Activated CD4-positive, CD25-positive, alpha-beta regulatory T cell treated with anti-CD3 and anti-CD28 coated beads, Interleukin-2, amount 50 U/mL, for 24 hours (primary cell): ENCODE results near the gene SMIM13.
A peak's percentile ranks its signal among the peaks of the same experiment; 100 is the strongest.
"Not testable (repeated sequence)": the region's sequence is repeated elsewhere in the genome, so short reads cannot be mapped to it uniquely, and the experiment has no call there.

Source experiments
- ATAC-seq, 2 donors: fragments of 150-1000 bp; cut with Tn5 transposase; one replicate each; pipeline ENCODE4 v1.10.0; 2021; ENCODE audit warnings: mild to moderate bottlenecking in 1 of 2, moderate library complexity in 1 of 2

Gene SMIM13

DNA sequence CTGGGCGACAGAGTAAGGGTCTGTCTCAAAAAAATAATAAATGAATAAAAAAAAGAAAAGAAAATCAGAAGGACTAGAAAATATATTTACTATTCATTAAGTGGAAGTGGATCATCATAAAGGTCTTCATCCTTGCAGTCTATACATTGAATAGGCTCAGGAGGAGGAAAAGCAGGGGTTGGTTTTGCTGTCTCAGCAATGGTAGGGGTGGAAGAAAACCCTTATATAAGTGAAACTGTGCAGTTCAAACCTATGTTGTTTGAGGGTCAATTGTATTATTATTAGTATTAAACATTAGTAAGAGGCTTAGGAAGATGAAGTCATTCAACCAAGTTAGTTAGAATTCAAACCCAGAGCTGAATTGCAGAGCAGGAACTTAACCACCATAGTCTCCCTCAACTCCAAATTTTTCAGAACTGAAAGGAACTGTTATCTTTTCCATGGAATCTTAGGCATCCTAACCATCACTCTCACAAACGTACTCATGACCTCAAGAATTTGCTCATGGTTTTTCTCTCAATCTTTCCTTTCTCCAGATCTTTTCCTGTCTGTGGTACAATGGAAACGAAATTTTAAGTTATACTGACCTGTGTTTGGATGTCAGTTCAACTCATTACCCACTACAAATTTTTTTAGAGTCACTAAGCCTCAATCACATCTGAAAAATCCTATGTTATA lies 7.7 kb upstream of the SMIM13 start:
- no peak for ATAC-seq

DNA sequence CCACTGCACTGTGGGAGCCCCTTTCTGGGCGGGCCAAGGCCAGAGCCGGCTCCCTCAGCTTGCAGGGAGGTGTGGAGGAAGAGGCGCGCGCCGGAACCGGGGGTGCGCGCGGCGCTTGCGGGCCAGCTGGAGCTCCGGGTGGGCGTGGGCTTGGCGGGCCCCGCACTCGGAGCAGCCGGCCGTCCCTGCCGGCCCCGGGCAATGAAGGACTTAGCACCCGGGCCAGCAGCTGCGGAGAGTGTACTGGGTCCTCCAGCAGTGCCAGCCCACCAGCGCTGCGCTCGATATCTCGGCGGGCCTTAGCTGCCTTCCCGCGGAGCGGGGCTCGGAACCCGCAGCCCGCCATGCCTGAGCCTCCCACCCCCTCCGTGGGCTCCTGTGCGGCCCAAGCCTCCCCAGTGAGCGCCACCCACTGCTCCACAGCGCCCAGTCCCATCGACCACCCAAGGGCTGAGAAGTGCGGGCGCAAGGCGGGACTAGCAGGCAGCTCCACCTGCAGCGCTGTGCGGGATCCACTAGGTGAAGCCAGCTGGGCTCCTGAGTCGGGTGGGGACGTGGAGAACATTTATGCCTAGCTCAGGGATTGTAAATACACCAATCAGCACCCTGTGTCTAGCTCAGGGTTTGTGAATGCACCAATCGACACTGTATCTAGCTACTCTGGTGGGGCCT lies 6.4 kb upstream of the SMIM13 start:
- not testable (repeated sequence) for ATAC-seq

DNA sequence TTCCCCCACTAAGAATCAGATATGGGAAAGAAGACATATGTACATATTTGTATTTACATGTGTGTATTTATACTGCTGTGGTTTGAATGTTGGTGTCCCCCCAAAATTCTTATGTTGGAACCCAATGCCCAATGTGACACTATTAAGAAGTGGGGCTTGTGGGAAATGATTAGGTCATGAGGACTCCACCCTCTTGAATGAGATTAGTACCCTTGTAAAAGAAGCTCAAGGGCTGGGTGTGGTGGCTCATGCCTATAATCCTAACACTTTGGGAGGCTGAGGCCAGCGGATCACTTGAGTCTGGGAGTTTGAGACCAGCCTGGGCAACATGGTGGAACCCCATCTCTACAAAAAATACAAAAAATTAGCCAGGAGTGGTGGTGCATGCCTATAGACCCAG lies 3.9 kb upstream of the SMIM13 start:
- no peak for ATAC-seq

- not testable (repeated sequence) for ATAC-seq
Measured at GRCh38 chr6:11091141-11091540, 2.5 kb upstream of the SMIM13 start.

GRCh38 chr6:11092668-11093375 lies 812 bp upstream of the SMIM13 start:
- peak; percentile 4 to 9 for ATAC-seq

DNA sequence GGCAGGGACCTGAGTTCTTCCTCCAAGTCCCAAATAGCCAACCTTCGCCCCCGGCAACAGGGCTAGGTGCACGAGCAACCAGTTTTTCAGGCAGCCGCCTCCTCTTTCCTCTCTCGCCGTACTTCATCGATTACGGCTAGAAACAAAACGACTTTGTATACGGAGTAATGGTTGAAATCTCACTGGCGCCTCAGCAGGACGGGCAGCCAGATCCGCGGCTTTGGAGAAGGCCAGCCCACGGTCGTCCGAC lies 333 bp upstream of the SMIM13 start:
- ATAC-seq, result peak; percentile 4 to 11

- ATAC-seq, result peak; percentile 11 to 13
Measured at GRCh38 chr6:11094411-11094851, 797 bp downstream of the SMIM13 start.

- no peak for ATAC-seq
Measured at GRCh38 chr6:11094941-11095340, 1.3 kb downstream of the SMIM13 start.

DNA sequence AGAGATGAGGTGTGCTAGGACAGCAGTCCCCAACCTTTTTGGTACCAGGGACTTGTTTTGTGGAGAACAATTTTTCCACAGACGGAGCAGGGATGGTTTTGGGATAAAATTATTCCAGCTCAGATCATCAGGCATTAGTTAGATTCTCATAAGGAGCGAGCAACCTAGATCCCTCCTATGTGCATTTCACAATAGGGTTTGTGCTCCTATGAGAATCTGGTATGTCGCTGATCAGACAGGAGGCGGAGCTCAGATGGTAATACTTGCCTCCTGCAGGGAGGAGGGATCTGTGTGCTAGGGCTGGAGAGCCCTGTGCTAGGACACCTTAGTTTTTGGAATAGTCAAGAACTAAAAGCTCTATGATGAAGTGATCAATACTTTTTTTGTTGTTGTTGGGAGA lies 2.5 kb downstream of the SMIM13 start:
- ATAC-seq, result no peak

DNA sequence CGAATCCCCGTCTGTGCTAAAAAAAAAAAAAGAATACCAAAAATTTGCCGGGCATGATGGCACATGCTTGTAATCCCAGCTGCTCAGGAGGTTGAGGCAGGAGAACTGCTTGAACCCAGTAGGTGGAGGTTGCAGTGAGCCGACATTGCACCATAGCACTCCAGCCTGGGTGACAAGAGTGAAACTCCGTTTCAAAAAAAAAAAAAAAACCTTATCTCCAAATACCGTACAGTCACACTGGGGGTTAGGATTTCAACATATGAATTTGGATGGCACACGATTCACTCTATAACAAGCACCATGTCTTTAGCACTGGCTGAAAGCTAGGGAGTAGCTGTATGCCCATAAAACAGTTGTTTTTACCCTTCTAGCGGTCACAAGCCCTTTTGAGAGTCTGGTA lies 3.8 kb downstream of the SMIM13 start:
- no peak for ATAC-seq

DNA sequence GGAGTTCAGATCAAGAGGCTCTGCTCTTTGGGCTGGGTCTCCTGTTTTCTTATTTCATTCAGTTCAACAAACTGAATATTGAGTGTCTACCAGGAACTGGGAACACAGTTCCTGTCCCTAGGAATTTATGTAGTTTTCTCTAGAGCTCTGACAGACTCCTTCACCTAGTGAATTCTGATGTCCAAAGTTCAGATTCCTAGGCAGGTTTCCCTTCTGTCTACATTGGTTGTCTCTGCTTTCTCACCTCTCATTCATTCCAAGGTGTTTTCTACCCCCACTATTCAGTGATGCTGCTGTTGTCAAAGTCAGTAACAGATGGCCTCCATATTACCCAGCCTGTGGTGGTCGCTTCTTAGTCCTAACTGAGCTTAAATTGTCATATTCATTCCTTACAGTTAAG lies 4.4 kb downstream of the SMIM13 start:
- ATAC-seq, result no peak

DNA sequence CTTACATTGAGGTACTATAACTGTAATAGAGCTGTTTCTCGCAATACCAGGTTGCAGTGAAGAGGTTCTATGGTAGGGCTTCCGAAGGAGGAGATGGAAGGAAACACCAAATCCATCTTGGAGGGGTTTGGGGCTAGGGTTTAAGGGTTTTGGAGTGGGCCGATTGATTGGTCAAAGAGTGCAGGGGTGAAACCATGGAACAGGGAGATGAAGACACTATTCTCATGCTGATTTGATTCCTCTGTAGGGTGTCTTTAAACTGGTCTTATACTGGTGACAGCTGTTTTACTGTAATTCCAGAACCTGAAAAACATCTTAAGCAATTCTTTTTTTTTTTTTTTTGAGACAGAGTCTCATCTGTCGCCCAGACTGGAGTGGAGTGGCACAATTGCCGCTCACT lies 7.8 kb downstream of the SMIM13 start:
- ATAC-seq, result no peak

GRCh38 chr6:11103065-11103464 lies 9.4 kb downstream of the SMIM13 start:
- ATAC-seq, result no peak

GRCh38 chr6:11108726-11109125 lies 15.1 kb downstream of the SMIM13 start:
- ATAC-seq, result no peak

DNA sequence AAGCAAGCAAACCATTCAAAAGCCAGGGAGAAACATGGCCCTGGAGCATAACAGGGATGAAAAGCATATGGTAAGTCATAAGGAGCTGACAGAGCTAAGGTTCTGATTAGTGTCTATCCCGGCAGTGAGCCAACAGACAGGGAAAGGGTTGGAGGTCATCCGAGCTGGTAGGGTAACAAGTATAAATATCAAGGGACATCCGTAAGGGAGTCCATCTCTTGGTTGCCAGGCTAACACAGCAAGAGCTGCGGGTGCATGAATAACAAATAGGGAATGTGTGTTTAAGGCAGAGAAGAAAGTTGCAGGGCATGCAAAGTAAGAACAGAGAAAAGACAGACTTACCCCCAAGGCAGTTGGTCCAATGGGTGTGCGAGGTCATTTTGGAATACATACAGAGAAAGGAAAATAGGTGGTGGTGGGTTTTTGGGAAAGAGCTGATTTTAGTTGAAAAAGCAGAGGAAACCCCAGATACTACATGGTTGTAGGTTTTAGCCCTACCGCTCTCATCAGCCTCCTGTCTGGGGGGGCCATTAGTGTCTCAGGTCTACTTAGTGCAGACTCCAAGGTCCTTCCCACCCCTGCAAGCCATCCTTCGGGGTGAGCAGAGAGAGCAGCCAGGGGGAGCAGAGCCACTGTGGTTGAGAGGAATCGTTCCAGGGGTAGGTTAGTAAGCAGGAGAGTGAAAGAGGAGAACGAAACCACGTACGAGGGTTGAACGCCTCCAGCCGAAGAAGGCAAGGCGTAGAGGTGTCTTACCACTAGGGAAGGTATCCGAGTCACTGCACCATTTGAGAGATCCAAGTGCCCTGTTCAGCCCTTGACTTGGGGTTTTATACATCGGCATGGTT lies 17.5 kb downstream of the SMIM13 start, which contains the start of gene ERVFRD-1:
Gene ERVFRD-1, minus strand, starts transcription at position 805 of the 848 bp plus-strand sequence. CDS start 6,415 bp downstream, outside the sequence.
- peak in 1 of 2 donors; percentile 55 for ATAC-seq

GRCh38 chr6:11111769-11112437 lies 18.3 kb downstream of the SMIM13 start:
- no peak for ATAC-seq

GRCh38 chr6:11113038-11113437 lies 19.4 kb downstream of the SMIM13 start:
- ATAC-seq, result no peak

DNA sequence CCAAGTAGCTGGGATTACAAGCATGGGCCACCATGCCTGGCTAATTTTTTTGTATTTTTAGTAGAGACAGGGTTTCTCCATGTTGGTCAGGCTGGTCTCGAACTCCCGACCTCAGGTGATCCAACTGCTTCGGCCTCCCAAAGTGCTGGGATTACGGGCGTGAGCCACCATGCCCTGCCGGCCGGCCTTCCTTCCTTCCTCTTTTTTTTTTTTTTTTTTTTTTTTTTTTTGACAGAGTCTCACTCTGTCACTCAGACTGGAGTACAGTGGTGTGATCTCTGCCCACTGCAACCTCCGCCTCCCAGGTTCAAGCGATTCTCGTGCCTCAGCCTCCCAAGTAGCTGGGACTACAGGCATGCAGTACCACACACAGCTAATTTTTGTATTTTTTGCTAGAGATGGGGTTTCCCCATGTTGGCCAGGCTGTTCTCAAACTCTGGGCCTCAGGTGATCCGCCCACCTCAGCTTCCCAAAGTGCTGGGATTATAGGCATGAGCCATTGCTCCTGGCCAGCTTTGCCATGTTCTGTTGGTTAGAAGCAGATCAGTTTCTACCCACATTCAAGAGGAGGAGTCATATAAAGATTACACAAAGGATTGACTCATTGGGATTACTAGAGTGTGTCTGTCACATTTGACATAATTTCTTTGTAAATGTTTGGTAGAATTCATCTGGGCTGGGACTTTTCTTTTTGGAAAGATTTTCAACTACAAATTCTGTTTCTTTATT lies 22.3 kb downstream of the SMIM13 start:
- ATAC-seq, result peak; percentile 51 to 55

- ATAC-seq, result no peak
Measured at GRCh38 chr6:11120271-11121005, 26.8 kb downstream of the SMIM13 start.

- no peak for ATAC-seq
Measured at GRCh38 chr6:11121851-11122250, 28.2 kb downstream of the SMIM13 start.

DNA sequence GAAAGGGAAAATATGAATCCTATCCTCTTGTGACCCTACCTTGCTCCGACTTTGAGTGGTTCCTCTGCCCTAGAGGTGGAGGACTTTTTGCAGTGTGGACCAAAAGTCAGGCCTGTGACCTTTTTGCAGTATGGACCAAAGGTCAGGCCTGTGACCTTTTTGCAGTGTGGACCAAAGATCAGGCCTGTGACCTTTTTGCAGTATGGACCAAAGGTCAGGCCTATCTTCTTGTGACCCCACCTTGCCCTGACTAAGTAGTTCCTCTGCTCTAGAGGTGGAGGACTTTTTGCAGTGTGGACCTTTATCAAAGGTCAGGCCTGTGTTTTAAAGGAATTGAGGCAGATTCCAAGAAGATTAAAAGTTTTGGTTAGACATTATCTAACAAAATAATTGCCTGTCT lies 28.7 kb downstream of the SMIM13 start:
- ATAC-seq, result no peak
